Gastroesophageal sphincter (tissue), 4 donors: Measurements from ENCODE around the gene SLIT3. TPM values are rescaled to one million over a fixed set of nuclear protein-coding genes. Genes with fewer than 3 reads are reported as not detected.

Source experiments
- ATAC-seq: fragments of 150-250 bp; one replicate; pipeline ENCODE4 v1.9.1; 2016; ENCODE audit warnings: mild to moderate bottlenecking, moderate library complexity
- H3K27ac ChIP-seq, 4 donors: fragments of 200-600 bp; sonication (generic) in 3 of 4; 1 replicate in 3 of 4; 2 replicates in 1 of 4; pipeline ENCODE4 v1.5.1; 2016 to 2019
- H3K27me3 ChIP-seq: fragments of 200-600 bp; sonication (generic); one replicate; pipeline ENCODE4 v1.5.1; 2019
- H3K36me3 ChIP-seq, 2 donors: fragments of 200-600 bp; sonication (generic); one replicate each; pipeline ENCODE4 v1.5.1; 2019; ENCODE audit warnings: control low read depth in 1 of 2
- H3K4me1 ChIP-seq, 3 donors: fragments of 200-600 bp; sonication (generic); 1 replicate in 2 of 3; 2 replicates in 1 of 3; pipeline ENCODE4 v1.5.1; 2016 to 2019; ENCODE audit warnings: control low read depth in 2 of 3
- H3K4me3 ChIP-seq, 2 donors: fragments of 200-600 bp; sonication (generic); one replicate each; pipeline ENCODE4 v1.5.1; 2019; ENCODE audit warnings: mild to moderate bottlenecking in 1 of 2, moderate library complexity in 1 of 2
- H3K9me3 ChIP-seq, 3 donors: fragments of 200-600 bp; sonication (generic); one replicate each; pipeline ENCODE4 v1.5.1; 2017 to 2019; ENCODE audit warnings: control low read depth in 2 of 3
- CTCF ChIP-seq, 4 experiments: fragments of 200-600 bp in 2 of 4; fragments of 450-650 bp in 2 of 4; sonication (generic) in 1 of 4; IDR thresholded peaks; one replicate each; pipeline ENCODE4 v1.5.1; 2017 to 2019; ENCODE audit warnings: antibody characterized with exemption in 4 of 4, mild to moderate bottlenecking in 2 of 4, moderate library complexity in 2 of 4
- EP300 ChIP-seq: sonication (generic); formaldehyde crosslinking; IDR thresholded peaks from one replicate; pipeline ENCODE4 v1.6.1; 2017; ENCODE audit warnings: antibody characterized with exemption, mild to moderate bottlenecking
- POLR2A ChIP-seq, 2 donors: fragments of 450-650 bp; IDR thresholded peaks; one replicate each; pipeline ENCODE4 v1.6.1; 2017; ENCODE audit warnings: antibody characterized with exemption in 2 of 2, mild to moderate bottlenecking in 2 of 2, moderate library complexity in 1 of 2
- POLR2AphosphoS5 ChIP-seq: sonication (generic); formaldehyde crosslinking; IDR thresholded peaks from one replicate; pipeline ENCODE4 v1.6.1; 2017; ENCODE audit warnings: antibody characterized with exemption
- WGBS, 2 donors: methylation state at CpG; one replicate each; pipeline ENCODE4 v1.1.5; 2018; ENCODE audit warnings: low coverage in 1 of 2; 5-methylcytosine and 5-hydroxymethylcytosine counted together
- total RNA-seq, 4 donors: library from RNA; depleted of rRNA; stranded (reverse); fragments of >200 nt; gene quantifications; one replicate each; pipeline ENCODE4 v1.1.0, GENCODE V29; 2016

Gene SLIT3
- total RNA-seq, 4 donors from 2014 or later: 29.6 to 76.3 (median 31.1) TPM

- Histone ChIP-seq H3K27me3 (no peaks in the 10 kb centered on the region), H3K27ac (no peak overlapping the region), H3K4me3 (no peak overlapping the region), H3K36me3 (no peaks in the 10 kb centered on the region), H3K4me1 (peaks cover 0 to 17% (median 0%) of the 10 kb centered on the region in 3 donors), H3K9me3 (no peaks in the 10 kb centered on the region)
- WGBS, 2 donors: 46 to 69% methylated on average over 5 to 6 of the region's 6 CpGs
- ATAC-seq: no peak
- TF ChIP-seq CTCF (IDR thresholded peaks at IDR 0.05) (no peak), POLR2AphosphoS5 (no peak), POLR2A (IDR thresholded peaks at IDR 0.05) (no peak), EP300 (no peak)
Observed at GRCh38 chr5:169229342-169229892, 71.5 kb downstream of the SLIT3 start.

- no peak for TF ChIP-seq POLR2AphosphoS5
- TF ChIP-seq POLR2A (IDR thresholded peaks at IDR 0.05): no peak
- TF ChIP-seq EP300: no peak
- TF ChIP-seq CTCF (IDR thresholded peaks at IDR 0.05): no peak
- no peak overlapping the region for H3K27ac ChIP-seq
- 73 to 100% methylated on average over 1 to 2 of the region's 3 CpGs for whole genome bisulfite sequencing, 2 donors
- H3K27me3 ChIP-seq: no peaks in the 10 kb centered on the region
- H3K4me3 ChIP-seq: no peak overlapping the region
- H3K9me3 ChIP-seq: no peaks in the 10 kb centered on the region
- H3K36me3 ChIP-seq: no peaks in the 10 kb centered on the region
- H3K4me1 ChIP-seq: peaks cover 0 to 32% (median 7%) of the 10 kb centered on the region in 3 donors
- ATAC-seq: no peak
Observed at GRCh38 chr5:169226895-169227294, 74.0 kb downstream of the SLIT3 start.

GRCh38 chr5:169225830-169226356 is 75.0 kb downstream of the SLIT3 start:
- peaks cover 0 to 38% (median 7%) of the 10 kb centered on the region in 3 donors for H3K4me1 ChIP-seq
- H3K36me3 ChIP-seq: no peaks in the 10 kb centered on the region
- H3K27ac ChIP-seq: no peak overlapping the region
- no peak overlapping the region for H3K4me3 ChIP-seq
- TF ChIP-seq POLR2A (IDR thresholded peaks at IDR 0.05): no peak
- 88 to 91% methylated on average over 3 to 6 of the region's 6 CpGs for WGBS, 2 donors
- no peak for ATAC-seq
- H3K27me3 ChIP-seq: no peaks in the 10 kb centered on the region
- H3K9me3 ChIP-seq: no peaks in the 10 kb centered on the region

GRCh38 chr5:169223595-169223953 is 77.4 kb downstream of the SLIT3 start:
- H3K9me3 ChIP-seq: no peaks in the 10 kb centered on the region
- no peaks in the 10 kb centered on the region for H3K36me3 ChIP-seq
- no peak for TF ChIP-seq CTCF (IDR thresholded peaks at IDR 0.05)
- no peak for TF ChIP-seq POLR2AphosphoS5
- TF ChIP-seq EP300: no peak
- no peak for TF ChIP-seq POLR2A (IDR thresholded peaks at IDR 0.05)
- no peak for ATAC-seq
- no peaks in the 10 kb centered on the region for H3K27me3 ChIP-seq
- no peak overlapping the region for H3K27ac ChIP-seq
- H3K4me3 ChIP-seq: no peak overlapping the region
- H3K4me1 ChIP-seq: peaks cover 0 to 39% (median 11%) of the 10 kb centered on the region in 3 donors
- 67% methylated on average over 1 of the region's 1 CpG; no CpG with 5 or more reads in 1 of the 2 donors for WGBS, 2 donors

- no peaks in the 10 kb centered on the region for H3K36me3 ChIP-seq
- H3K27ac ChIP-seq: no peak overlapping the region
- no peaks in the 10 kb centered on the region for H3K27me3 ChIP-seq
- H3K9me3 ChIP-seq: no peaks in the 10 kb centered on the region
- 52 to 56% methylated on average over 7 to 8 of the region's 9 CpGs for WGBS, 2 donors
- TF ChIP-seq POLR2A (IDR thresholded peaks at IDR 0.05): no peak
- TF ChIP-seq EP300: no peak
- TF ChIP-seq POLR2AphosphoS5: no peak
- no peak for TF ChIP-seq CTCF (IDR thresholded peaks at IDR 0.05)
- H3K4me3 ChIP-seq: no peak overlapping the region
- peaks cover 0 to 38% (median 13%) of the 10 kb centered on the region in 3 donors for H3K4me1 ChIP-seq
- no peak for ATAC-seq
Observed at GRCh38 chr5:169222934-169223594, 77.9 kb downstream of the SLIT3 start.
